SK-MEL-5 (cell line): ENCODE results near the gene PRKACB. TPM values are rescaled to one million over a fixed set of nuclear protein-coding genes. Genes with fewer than 3 reads are reported as not detected.

Source experiments
- DNase-seq: peaks from one replicate; pipeline ENCODE4 v3.0.0-alpha.2; 2016; ENCODE audit warnings: low read depth, low spot score
- in situ Hi-C: cut with HindIII; loops from 2 replicates; pipeline ENCODE4 v1.10.0; 2016; ENCODE audit warnings: low sequenced_read_pairs, high pct_unique_total_duplicates, low pct_unique_long_range_greater_than_20kb
- total RNA-seq: library from RNA; depleted of rRNA; stranded (reverse); fragments of >200 nt; shearing (Covaris generic); gene quantifications from 2 replicates; pipeline ENCODE4 v1.2.3, GENCODE V29; 2014

Gene PRKACB
- total RNA-seq, 1 experiment from 2014 or later, result 29.1 TPM

DNA sequence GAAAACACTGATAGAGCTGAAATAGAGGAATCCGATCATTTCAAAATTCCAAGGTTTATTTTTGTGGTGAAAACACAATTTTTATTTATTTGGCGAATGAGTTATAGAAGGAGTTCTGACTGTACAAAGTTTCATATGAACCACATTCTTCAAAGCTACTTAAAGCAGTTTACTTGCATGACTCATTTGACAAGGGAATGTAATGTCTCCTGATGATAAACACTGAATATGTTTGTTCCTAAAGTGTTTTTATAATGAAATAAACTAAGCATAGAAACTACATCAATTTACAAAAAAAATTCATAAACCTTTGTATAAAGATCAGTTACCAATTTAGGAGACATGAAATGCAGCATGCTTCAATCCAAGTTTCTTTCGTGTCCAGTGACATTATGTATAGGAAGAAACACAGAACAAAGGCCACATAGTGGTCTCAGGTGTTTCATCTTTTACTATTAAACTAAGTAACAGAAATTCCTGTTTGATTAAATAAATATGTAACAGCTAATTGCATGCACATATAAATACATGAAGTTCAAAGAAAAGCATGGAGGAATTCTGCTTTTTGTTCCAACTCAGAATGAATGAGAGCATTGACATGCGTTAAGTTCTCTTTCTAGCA is 2.5 kb downstream of the PRKACB start:
- in situ Hi-C loops, result no loop called here
- DNase-seq, result no peak

DNA sequence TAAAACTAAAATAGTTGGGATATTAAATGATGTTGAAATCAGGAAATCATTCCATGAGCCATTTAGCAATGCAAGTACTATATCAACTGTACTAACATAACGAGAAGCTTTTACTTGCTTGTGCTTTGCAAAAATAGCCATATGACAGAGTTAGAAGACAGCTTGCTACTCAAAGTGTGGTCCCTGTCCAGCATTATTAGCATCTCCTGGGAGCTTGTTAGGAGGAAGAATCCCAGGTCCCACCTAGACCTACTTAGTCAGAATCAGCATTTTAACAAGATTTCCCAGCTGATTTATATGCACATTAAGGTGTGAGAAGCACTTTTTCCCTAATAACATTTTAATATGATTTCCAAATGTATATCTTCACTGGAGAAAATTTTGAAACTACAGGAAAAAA is 4.7 kb downstream of the PRKACB start:
- DNase-seq, result no peak
- in situ Hi-C loops, result no loop called here

DNA sequence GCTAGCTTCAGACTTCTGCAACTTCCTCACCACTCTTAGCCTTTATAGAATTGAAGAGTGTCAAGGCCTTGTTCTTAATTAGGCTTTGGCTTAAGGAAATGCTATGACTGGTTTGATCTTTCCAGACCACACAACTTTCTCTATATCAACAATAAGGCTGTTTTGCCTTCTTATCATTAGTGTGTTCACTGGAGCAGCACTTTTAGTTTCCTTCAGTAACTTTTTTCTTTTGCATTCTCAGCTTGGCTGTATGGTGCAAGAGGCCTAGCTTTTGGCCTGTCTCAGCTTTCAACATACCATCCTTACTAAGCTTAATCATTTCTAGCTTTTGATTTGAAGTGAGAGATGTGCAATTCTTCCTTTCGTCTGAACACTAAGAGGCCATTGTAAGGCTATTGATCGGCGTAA is 8.6 kb downstream of the PRKACB start:
- no peak for DNase-seq
- in situ Hi-C loops, result no loop called here

DNA sequence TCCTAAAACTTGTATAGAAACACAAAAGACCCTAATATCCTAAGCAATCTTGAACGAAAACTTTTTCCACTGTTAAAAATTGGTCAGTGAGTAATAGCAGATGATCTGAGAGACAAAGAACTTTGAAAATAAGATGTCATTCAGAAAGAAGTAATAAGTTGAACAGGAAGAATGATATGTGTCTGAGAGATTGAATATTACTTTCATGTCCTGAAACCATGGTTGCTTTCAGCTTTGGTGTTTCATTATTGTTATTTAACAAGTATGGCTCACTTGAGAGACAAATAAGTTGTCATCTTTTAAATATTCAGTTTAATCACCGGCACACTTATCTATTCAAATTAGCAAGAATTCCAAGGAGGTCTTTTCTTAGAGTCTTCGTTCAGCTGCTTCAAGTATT is 11.4 kb downstream of the PRKACB start:
- no peak for DNase-seq
- in situ Hi-C loops, result no loop called here

- DNase-seq, result no peak
- in situ Hi-C loops, result no loop called here
Measured at GRCh38 chr1:84156210-84156621, 12.1 kb downstream of the PRKACB start.

DNA sequence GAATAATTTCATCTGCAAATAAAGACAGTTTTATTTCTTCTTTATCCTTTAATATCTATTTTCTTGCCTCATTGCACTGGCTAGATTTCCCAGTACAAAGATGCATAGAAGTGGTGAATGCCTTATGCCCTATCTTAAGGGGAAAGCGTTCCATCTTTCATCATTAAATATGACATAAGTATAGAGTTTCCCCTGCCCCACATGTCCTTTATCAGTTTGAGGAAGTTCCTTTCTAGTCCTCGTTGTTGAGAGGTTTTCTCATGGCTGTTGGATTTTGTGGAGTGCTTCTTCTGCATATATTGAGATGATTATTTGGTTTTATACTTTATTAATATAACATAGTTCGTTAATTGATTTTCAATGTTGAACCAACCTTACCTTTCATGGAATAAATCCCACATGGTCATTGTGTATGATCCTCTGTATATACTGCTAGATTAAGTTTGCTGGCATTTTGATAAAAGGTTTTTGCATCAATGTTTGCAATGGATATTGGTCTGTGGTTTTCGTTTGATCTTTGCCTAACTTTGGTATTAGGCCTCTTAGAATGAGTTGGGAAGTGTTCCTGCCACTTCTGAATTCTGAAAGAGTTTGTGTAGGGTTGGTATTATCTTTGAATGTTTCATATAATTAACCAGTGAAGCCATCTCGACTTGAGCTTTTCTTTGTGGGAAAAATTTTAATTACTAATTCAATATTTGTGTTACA is 15.6 kb downstream of the PRKACB start:
- in situ Hi-C loops, result no loop called here
- DNase-seq, result no peak

GRCh38 chr1:84162295-84162694 is 18.2 kb downstream of the PRKACB start:
- in situ Hi-C loops, result no loop called here
- DNase-seq, result no peak

DNA sequence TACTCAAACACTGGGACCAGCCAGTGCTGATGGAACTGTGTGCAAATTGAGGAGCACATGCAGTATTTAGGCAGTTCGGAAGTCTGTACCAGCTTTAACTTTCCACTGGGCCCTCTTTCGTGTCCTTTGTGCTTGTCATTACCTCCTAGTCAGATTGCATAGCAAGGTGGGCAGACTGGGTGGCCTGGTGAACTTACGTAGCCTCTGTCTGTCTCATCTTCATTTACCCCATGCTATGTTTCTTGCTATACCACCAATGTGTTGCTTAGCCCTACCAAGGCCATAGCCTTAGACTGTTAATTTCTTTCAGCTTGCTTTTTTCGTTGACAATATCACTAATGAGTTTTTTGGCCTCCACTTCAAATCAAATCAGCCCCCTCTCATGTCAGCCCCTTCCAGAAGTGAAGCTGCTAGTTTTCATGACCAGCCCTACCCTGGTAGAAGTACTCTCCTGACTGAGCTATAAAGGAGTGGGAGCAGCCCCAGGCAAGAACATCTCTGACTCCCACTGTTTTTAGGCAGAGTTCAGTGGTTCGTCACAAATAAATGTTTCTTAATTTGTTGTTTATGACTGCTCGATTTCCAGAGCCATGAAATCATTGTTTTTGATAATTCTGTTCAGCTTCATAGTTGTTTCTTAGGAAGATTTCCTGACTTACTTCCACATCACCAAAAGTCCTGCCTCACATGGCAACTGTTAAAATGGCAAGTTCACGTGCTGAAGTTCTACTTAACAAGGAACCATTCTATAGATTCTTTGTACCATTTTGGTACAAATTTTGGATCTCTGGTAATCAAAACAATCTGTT is 19.3 kb downstream of the PRKACB start:
- in situ Hi-C loops, result no loop called here
- no peak for DNase-seq

GRCh38 chr1:84164161-84164560 is 20.1 kb downstream of the PRKACB start:
- in situ Hi-C loops, result no loop called here
- DNase-seq, result no peak

DNA sequence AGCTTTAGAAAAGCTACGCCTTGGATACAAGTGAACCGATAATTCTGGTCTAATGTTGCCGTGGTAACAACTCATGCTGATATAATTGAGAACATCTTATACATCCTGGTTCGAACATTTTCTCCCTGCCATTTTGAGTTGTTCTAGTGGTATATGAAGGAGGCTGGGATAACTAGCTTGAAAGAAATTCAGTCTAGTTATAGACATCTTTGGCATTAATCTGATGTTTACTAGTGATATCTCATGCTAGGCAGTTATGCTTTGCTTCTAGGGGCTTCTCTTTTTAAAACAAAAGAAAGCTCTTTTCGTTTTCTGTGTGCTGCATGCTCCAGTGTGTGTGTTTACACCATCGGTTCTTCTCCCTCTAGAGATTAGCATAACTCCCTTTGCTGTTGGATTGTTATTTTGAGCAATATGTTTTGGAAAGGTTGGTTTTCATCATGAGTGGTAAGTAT is 20.5 kb downstream of the PRKACB start:
- DNase-seq, result no peak
- in situ Hi-C loops, result no loop called here

GRCh38 chr1:84165601-84166000 is 21.5 kb downstream of the PRKACB start:
- in situ Hi-C loops, result no loop called here
- DNase-seq, result no peak

GRCh38 chr1:84166797-84167196 is 22.7 kb downstream of the PRKACB start:
- in situ Hi-C loops, result no loop called here
- no peak for DNase-seq

DNA sequence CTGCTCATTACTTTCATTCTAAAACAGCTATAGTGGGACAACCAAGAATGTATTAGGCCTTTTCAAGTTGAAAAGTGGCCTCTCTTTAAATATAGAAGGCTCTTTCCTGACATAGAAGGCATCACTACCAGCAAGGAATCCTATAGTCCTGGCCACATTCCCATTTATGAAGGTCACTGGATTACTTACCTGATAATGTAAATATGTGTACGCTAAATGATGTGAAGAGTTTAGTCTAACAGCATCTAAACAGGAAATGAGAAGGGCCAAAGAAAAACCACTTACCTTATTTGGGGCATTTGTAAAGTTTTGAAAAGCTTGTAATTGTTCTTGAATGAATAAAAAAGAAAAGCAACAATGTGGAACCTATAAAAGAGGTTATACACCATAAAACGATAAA is 24.7 kb downstream of the PRKACB start:
- DNase-seq, result no peak
- in situ Hi-C loops, result no loop called here

- DNase-seq, result no peak
- in situ Hi-C loops, result no loop called here
Measured at GRCh38 chr1:84170171-84170570, 26.1 kb downstream of the PRKACB start.

DNA sequence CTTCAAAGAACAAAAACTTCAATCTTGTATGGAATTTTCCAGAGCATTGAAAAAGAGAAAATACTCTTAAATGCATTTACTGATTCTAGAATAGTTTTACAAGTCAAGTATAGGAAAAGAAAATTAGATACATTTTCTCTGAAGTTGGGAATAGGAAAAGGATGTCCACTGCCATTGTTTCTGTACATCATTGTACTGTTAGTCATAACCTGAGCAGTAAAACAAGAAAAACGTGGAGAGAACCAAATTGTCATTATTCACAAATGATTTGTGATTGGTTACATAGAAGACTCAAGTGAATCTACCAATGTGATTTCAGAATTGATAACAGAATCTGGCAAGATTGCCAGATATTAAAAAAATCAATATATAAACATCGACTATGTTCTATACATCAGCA is 27.4 kb downstream of the PRKACB start:
- DNase-seq, result no peak
- in situ Hi-C loops, result no loop called here

DNA sequence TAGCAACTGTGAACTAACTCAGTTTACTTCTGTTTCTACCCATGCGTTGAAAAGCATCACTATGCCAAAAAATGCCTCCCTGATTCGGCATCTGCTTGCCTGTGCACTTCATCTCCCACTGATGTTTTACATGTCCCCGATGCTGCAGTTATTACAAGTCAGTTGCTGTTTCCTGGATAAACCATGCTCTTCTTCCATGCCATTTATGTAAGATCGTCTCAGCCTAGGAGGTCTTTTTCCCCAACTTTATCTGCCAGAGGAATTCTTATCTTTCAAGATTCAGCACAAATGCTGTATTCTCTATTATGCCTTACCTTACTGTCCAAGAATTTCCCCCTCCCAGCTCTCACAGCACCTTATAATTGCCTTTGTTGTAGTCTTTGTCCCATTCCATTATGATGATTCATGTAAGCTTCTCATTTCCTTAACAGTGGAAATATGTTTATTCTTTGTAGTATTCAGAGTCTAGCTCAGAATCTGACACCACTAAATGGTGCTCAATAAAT is 30.0 kb downstream of the PRKACB start:
- in situ Hi-C loops, result no loop called here

DNA sequence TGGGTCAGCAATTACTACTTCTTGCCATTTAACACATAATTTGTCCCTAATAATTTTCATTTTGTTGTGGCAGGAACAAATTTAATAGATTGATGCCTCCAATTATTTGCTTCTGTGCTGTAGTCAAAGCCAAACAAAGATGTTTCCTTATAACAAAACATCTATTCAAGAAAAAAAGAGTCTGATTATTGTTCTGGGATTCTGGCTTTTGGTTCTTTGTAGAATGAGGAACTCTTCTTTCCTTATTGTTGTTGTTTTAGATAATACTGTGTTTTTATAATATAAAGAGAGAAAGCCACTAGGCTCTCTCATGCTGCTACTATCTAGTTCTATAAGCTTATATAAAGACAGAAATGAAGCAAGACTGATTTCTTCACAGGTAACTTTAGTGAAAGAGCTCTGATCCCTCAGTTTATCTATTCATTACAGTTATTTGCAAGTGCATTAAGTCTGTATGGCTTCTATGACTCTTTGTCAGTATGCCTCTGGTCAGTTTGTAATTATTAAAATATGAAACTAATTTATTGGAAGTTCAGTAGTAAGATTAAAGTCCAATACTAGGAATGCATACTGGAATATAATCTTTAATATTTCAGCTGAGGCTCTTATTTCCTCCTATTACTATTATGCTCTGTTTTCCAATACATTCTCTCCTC is 37.4 kb downstream of the PRKACB start:
- DNase-seq, result no peak
- in situ Hi-C loops, result no loop called here

More for the DNA sequence above, 30.0 kb downstream of the PRKACB start:
- DNase-seq, result no peak

GRCh38 chr1:84190455-84190854 is 46.4 kb downstream of the PRKACB start:
- DNase-seq, result no peak
- in situ Hi-C loops, result no loop called here
